Limb (tissue), 2 donors: Measurements from ENCODE around the gene MOG.
A peak's percentile ranks its signal among the peaks of the same experiment; 100 is the strongest.

Experiments
- DNase-seq, 2 donors: peaks; one replicate each; pipeline ENCODE4 v3.0.0-alpha.2; 2016; ENCODE audit errors: extremely low spot score in 2 of 2

The MOG gene

GRCh38 chr6:29656798-29657197 lies at the start of gene MOG:
Gene MOG (plus strand): TSS chr6:29657092. CDS start chr6:29657210, 118 bp downstream.
- no peak for DNase-seq

- DNase-seq, result no peak
These were observed 48.8 kb upstream of the MOG start for GRCh38 chr6:29608131-29608530.

GRCh38 chr6:29610540-29610939 lies 46.4 kb upstream of the MOG start:
- DNase-seq, result no peak

- no peak for DNase-seq
These were observed 45.5 kb upstream of the MOG start for GRCh38 chr6:29611426-29611825.

- no peak for DNase-seq
These were observed 38.9 kb upstream of the MOG start for GRCh38 chr6:29617782-29618554.

GRCh38 chr6:29619578-29620160 lies 37.2 kb upstream of the MOG start:
- no peak for DNase-seq

GRCh38 chr6:29620630-29621029 lies 36.3 kb upstream of the MOG start:
- DNase-seq, result no peak

- no peak for DNase-seq
These were observed 32.4 kb upstream of the MOG start for GRCh38 chr6:29624520-29624961.

- DNase-seq, result no peak
These were observed 31.5 kb upstream of the MOG start for GRCh38 chr6:29625337-29625930.

GRCh38 chr6:29626948-29627754 lies 29.7 kb upstream of the MOG start:
- peak in 1 of 2 donors; percentile 52 for DNase-seq

GRCh38 chr6:29627755-29628418 lies 29.0 kb upstream of the MOG start:
- peak; percentile 85 to 89 for DNase-seq

- DNase-seq, result peak; percentile 77 to 87
These were observed 28.2 kb upstream of the MOG start for GRCh38 chr6:29628419-29629281.

- no peak for DNase-seq
These were observed 27.3 kb upstream of the MOG start for GRCh38 chr6:29629571-29629970.

- DNase-seq, result no peak
These were observed 26.6 kb upstream of the MOG start for GRCh38 chr6:29630315-29630714.

- no peak for DNase-seq
These were observed 25.6 kb upstream of the MOG start for GRCh38 chr6:29631209-29631810.

GRCh38 chr6:29631860-29632731 lies 24.8 kb upstream of the MOG start:
- peak in 1 of 2 donors; percentile 83 for DNase-seq

GRCh38 chr6:29632789-29633533 lies 23.9 kb upstream of the MOG start, which contains the start of gene GABBR1:
Gene GABBR1 (minus strand): TSS chr6:29633183. CDS start chr6:29632385, 798 bp downstream.
- DNase-seq, result peak; percentile 90 to 95

GRCh38 chr6:29633534-29633905 lies 23.4 kb upstream of the MOG start:
- DNase-seq, result no peak
